PC-3 (cell line): ENCODE measurements around the gene MAPKAP1. TPM values are rescaled to one million over a fixed set of nuclear protein-coding genes. Genes with fewer than 3 reads are reported as not detected.

ENCODE experiments used
- ATAC-seq: fragments of 200-7000 bp; cut with Tn5 transposase; 2 replicates; pipeline ENCODE4 v1.9.1; 2020; ENCODE audit warnings: mild to moderate bottlenecking, moderate library complexity
- BruUV-seq: library from RNA; stranded (reverse); fragments of 400-500 nt; replicated peaks from 2 replicates; lab custom pipeline; 2021; lab: Mats Ljungman, UMichigan
- CTCF ChIA-PET: fragments of 300-600 bp; sonication (Branson Sonifier 250); formaldehyde crosslinking; loops from one replicate; lab custom pipeline; 2022; ENCODE audit warnings: antibody characterized with exemption; lab: Charles Lee
- POLR2A ChIA-PET: fragments of 300-600 bp; sonication (Branson Sonifier 250); formaldehyde crosslinking; loops from one replicate; lab custom pipeline; 2022; ENCODE audit warnings: antibody characterized with exemption; ENCODE audit not compliant: unreplicated experiment; lab: Charles Lee
- DNase-seq: peaks from one replicate; pipeline ENCODE4 v3.0.0-alpha.2; 2015
- H2AFZ ChIP-seq: fragments of 300-600 bp; sonication (generic); 2 replicates; pipeline ENCODE4 v1.6.0; 2016; ENCODE audit warnings: antibody characterized with exemption, low read length
- H3F3A ChIP-seq: fragments of 300-600 bp; sonication (generic); one replicate; pipeline ENCODE4 v1.6.0; 2017; ENCODE audit warnings: antibody characterized with exemption, low read length, control low read depth, mild to moderate bottlenecking; ENCODE audit not compliant: unreplicated experiment
- H3K27ac ChIP-seq: fragments of 300-600 bp; sonication (generic); 2 replicates; pipeline ENCODE4 v1.5.1; 2016; ENCODE audit warnings: mild to moderate bottlenecking, low read length
- H3K27me3 ChIP-seq: fragments of 300-600 bp; sonication (generic); 2 replicates; pipeline ENCODE4 v1.6.1; 2016; ENCODE audit warnings: low read length, mixed read lengths
- H3K36me3 ChIP-seq: fragments of 300-600 bp; sonication (generic); 2 replicates; pipeline ENCODE4 v1.6.1; 2016; ENCODE audit warnings: low read depth, mixed run types, low read length, mixed read lengths
- H3K4me1 ChIP-seq: fragments of 300-600 bp; sonication (generic); 2 replicates; pipeline ENCODE4 v1.5.1; 2016; ENCODE audit warnings: low read length; ENCODE audit not compliant: insufficient read depth
- H3K4me2 ChIP-seq: fragments of 300-600 bp; sonication (generic); 2 replicates; pipeline ENCODE4 v1.6.0; 2016; ENCODE audit warnings: low read length
- H3K4me3 ChIP-seq: fragments of 300-600 bp; sonication (generic); 2 replicates; pipeline ENCODE4 v1.5.1; 2016; ENCODE audit warnings: mild to moderate bottlenecking, low read length, mixed read lengths
- H3K79me2 ChIP-seq: fragments of 300-600 bp; sonication (generic); 2 replicates; pipeline ENCODE4 v1.6.1; 2017; ENCODE audit warnings: low read length, mixed read lengths
- H3K9ac ChIP-seq: fragments of 300-600 bp; sonication (generic); 2 replicates; pipeline ENCODE4 v1.6.0; 2016; ENCODE audit warnings: mild to moderate bottlenecking, low read length
- H3K9me2 ChIP-seq: fragments of 300-600 bp; sonication (generic); replicated peaks from 2 replicates; pipeline ENCODE4 v1.6.1; 2016; ENCODE audit warnings: mixed run types, low read length, mixed read lengths
- H3K9me3 ChIP-seq: fragments of 300-600 bp; sonication (generic); 2 replicates; pipeline ENCODE4 v1.6.1; 2016; ENCODE audit warnings: low read length, mixed read lengths
- H4K20me1 ChIP-seq: fragments of 300-600 bp; sonication (generic); 2 replicates; pipeline ENCODE4 v1.6.1; 2016; ENCODE audit warnings: low read length, mixed read lengths
- CTCF ChIP-seq: fragments of 300-600 bp; sonication (generic); conservative IDR thresholded peaks from 2 replicates; pipeline ENCODE4 v1.5.1; 2017; ENCODE audit warnings: antibody characterized with exemption, low read depth, mild to moderate bottlenecking, low read length
- EZH2 ChIP-seq: fragments of 300-600 bp; sonication (generic); IDR thresholded peaks from one replicate; pipeline ENCODE4 v1.6.1; 2017; ENCODE audit warnings: antibody characterized with exemption, mild to moderate bottlenecking, low read length; ENCODE audit not compliant: unreplicated experiment
- EZH2phosphoT487 ChIP-seq: fragments of 300-600 bp; sonication (generic); IDR thresholded peaks from 2 replicates; pipeline ENCODE4 v1.6.1; 2018; ENCODE audit warnings: mild to moderate bottlenecking, antibody characterized with exemption, low read length, borderline replicate concordance
- intact Hi-C: fragments of 100-400 bp; cut with micrococcal nuclease; formaldehyde crosslinking; loops from 2 replicates; pipeline ENCODE4 v1.9.0; 2023
- total RNA-seq: library from RNA; depleted of rRNA; stranded (reverse); fragments of >200 nt; gene quantifications from 2 replicates; pipeline ENCODE4 v1.2.3, GENCODE V29; 2014

MAPKAP1 gene
- total RNA-seq, 1 experiment from 2014 or later: 128 TPM

- DNase-seq (no peak), ATAC-seq (no peak)
- Histone ChIP-seq H3F3A (no peaks in the 10 kb centered on the region), H3K9me2 (no peaks in the 10 kb centered on the region), H3K27ac (no peak overlapping the region), H3K9me3 (no peaks in the 10 kb centered on the region), H2AFZ (no peak overlapping the region), H3K27me3 (no peaks in the 10 kb centered on the region), H3K4me2 (no peak overlapping the region), H3K36me3 (no peaks in the 10 kb centered on the region), H3K4me1 (no peaks in the 10 kb centered on the region), H4K20me1 (no peaks in the 10 kb centered on the region), H3K79me2 (peaks cover 32% of the 10 kb centered on the region), H3K4me3 (no peak overlapping the region), H3K9ac (no peak overlapping the region)
- no TSS peak for BruUV-seq
- TF ChIP-seq CTCF: no peak
- TF ChIP-seq EZH2phosphoT487: no peak
- TF ChIP-seq EZH2: no peak
- intact Hi-C loops: no loop called here
- POLR2A ChIA-PET: no interaction called here
- CTCF ChIA-PET: no interaction called here
Observed at GRCh38 chr9:125613141-125613540, 93.9 kb downstream of the MAPKAP1 start.

- Histone ChIP-seq H3K4me1 (no peaks in the 10 kb centered on the region), H3K4me3 (no peak overlapping the region), H3K9me3 (no peaks in the 10 kb centered on the region), H3K27me3 (no peaks in the 10 kb centered on the region), H3K79me2 (peaks cover 32% of the 10 kb centered on the region), H3K4me2 (no peak overlapping the region), H3K9ac (no peak overlapping the region), H3K36me3 (no peaks in the 10 kb centered on the region), H2AFZ (no peak overlapping the region), H3F3A (no peaks in the 10 kb centered on the region), H3K27ac (no peak overlapping the region), H4K20me1 (no peaks in the 10 kb centered on the region), H3K9me2 (no peaks in the 10 kb centered on the region)
- ATAC-seq: no peak
- ChIA-PET POLR2A (no interaction called here), CTCF (no interaction called here)
- BruUV-seq: no TSS peak
- intact Hi-C loops: no loop called here
- TF ChIP-seq EZH2: no peak
- no peak for TF ChIP-seq EZH2phosphoT487
- no peak for TF ChIP-seq CTCF
- no peak for DNase-seq
Observed at GRCh38 chr9:125612616-125613015, 94.4 kb downstream of the MAPKAP1 start.

- Histone ChIP-seq H3K9me3 (no peaks in the 10 kb centered on the region), H3F3A (no peaks in the 10 kb centered on the region), H3K9ac (no peak overlapping the region), H3K4me3 (no peak overlapping the region), H2AFZ (no peak overlapping the region), H3K9me2 (no peaks in the 10 kb centered on the region), H3K36me3 (no peaks in the 10 kb centered on the region), H3K4me2 (no peak overlapping the region), H3K27ac (no peak overlapping the region), H4K20me1 (no peaks in the 10 kb centered on the region), H3K79me2 (peaks cover 32% of the 10 kb centered on the region), H3K4me1 (no peaks in the 10 kb centered on the region), H3K27me3 (no peaks in the 10 kb centered on the region)
- DNase-seq (no peak), ATAC-seq (no peak)
- TF ChIP-seq EZH2: no peak
- BruUV-seq: no TSS peak
- ChIA-PET POLR2A (no interaction called here), CTCF (no interaction called here)
- intact Hi-C loops: no loop called here
Observed at GRCh38 chr9:125611121-125611765, 95.8 kb downstream of the MAPKAP1 start.
